SK-N-SH treated with all-trans-retinoic acid at 6 μM for 48 hours (cell line): Measurements from ENCODE around the gene CHI3L1.

ENCODE experiments used
- GLIS3 ChIP-seq: fragments of 250-450 bp; sonication (Bioruptor Pico); IDR thresholded peaks from 2 replicates; pipeline ENCODE4 v1.5.0; 2020; ENCODE audit warnings: mild to moderate bottlenecking, moderate library complexity
- ISL1 ChIP-seq: fragments of 250-450 bp; sonication (Bioruptor Pico); IDR thresholded peaks from 2 replicates; pipeline ENCODE4 v2.1.2; 2022; ENCODE audit warnings: mild to moderate bottlenecking, moderate library complexity
- RARB ChIP-seq: fragments of 250-450 bp; sonication (Bioruptor Pico); IDR thresholded peaks from 2 replicates; pipeline ENCODE4 v1.8.0; 2021; ENCODE audit warnings: mild to moderate bottlenecking, moderate library complexity
- TOX ChIP-seq: fragments of 250-450 bp; sonication (Bioruptor Pico); IDR thresholded peaks from 2 replicates; pipeline ENCODE4 v1.8.0; 2021; ENCODE audit warnings: mild to moderate bottlenecking, moderate library complexity, borderline replicate concordance
- ZFP30 ChIP-seq: fragments of 450-650 bp; formaldehyde crosslinking; IDR thresholded peaks from 2 replicates; pipeline ENCODE4 v1.5.0; 2022; ENCODE audit warnings: mild to moderate bottlenecking, moderate library complexity
- ZNF70 ChIP-seq: fragments of 450-650 bp; formaldehyde crosslinking; IDR thresholded peaks from 2 replicates; pipeline ENCODE4 v1.5.0; 2020; ENCODE audit warnings: mild to moderate bottlenecking, moderate library complexity
- ZNF8 ChIP-seq: fragments of 450-650 bp; formaldehyde crosslinking; IDR thresholded peaks from 2 replicates; pipeline ENCODE4 v1.5.0; 2020; ENCODE audit warnings: mild to moderate bottlenecking, moderate library complexity
- TF ChIP-seq, protein P1 (sequence below): fragments of 250-450 bp; sonication (Bioruptor Pico); IDR thresholded peaks from 2 replicates; pipeline ENCODE4 v1.8.0; 2020; ENCODE audit warnings: mild to moderate bottlenecking, moderate library complexity, borderline replicate concordance
- TF ChIP-seq, protein P2 (sequence below): fragments of 250-450 bp; sonication (Bioruptor Pico); IDR thresholded peaks from 2 replicates; pipeline ENCODE4 v1.5.1; 2020; ENCODE audit warnings: low read depth, mild to moderate bottlenecking, moderate library complexity

DNA sequence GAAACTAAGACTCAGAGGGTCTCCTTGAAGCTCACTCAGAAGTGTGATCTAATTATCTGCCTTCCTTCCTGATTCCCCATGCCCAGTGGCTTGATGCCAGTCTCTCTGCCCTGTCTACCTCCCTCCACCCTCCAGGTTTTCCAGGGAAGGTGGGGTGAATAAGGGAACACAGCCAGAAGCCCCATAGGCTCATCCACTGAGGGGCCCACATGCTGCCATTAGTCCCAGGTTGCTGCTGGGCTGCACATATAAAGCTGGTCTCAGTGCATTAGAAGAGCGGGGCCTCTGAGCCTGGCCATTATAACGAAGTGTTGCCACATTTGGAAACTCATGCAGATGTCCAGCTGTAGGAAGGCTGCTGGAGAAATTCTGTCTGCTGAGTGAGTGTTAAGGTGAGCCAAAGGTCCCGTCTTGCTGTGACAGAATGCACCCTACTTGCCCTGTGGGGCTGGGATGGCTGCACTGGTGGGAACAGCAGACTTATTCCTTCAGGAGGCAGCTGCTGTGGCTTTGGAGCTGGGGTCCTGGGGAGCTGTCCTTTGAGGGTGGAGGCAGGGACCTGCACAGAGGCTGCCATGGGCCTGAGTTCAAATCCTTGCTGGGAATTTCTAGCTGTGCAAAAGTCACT lies 56.0 kb downstream of the CHI3L1 start:
- TF ChIP-seq, protein P1, sequence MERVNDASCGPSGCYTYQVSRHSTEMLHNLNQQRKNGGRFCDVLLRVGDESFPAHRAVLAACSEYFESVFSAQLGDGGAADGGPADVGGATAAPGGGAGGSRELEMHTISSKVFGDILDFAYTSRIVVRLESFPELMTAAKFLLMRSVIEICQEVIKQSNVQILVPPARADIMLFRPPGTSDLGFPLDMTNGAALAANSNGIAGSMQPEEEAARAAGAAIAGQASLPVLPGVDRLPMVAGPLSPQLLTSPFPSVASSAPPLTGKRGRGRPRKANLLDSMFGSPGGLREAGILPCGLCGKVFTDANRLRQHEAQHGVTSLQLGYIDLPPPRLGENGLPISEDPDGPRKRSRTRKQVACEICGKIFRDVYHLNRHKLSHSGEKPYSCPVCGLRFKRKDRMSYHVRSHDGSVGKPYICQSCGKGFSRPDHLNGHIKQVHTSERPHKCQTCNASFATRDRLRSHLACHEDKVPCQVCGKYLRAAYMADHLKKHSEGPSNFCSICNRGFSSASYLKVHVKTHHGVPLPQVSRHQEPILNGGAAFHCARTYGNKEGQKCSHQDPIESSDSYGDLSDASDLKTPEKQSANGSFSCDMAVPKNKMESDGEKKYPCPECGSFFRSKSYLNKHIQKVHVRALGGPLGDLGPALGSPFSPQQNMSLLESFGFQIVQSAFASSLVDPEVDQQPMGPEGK, result no peak
- TF ChIP-seq ZNF8 (CRISPR knock-in tag) (no peak), GLIS3 (CRISPR knock-in tag) (no peak), ISL1 (CRISPR knock-in tag) (no peak), ZNF70 (CRISPR knock-in tag) (no peak), RARB (no peak), TOX (CRISPR knock-in tag) (no peak), ZFP30 (CRISPR knock-in tag) (no peak)
- TF ChIP-seq, protein P2, sequence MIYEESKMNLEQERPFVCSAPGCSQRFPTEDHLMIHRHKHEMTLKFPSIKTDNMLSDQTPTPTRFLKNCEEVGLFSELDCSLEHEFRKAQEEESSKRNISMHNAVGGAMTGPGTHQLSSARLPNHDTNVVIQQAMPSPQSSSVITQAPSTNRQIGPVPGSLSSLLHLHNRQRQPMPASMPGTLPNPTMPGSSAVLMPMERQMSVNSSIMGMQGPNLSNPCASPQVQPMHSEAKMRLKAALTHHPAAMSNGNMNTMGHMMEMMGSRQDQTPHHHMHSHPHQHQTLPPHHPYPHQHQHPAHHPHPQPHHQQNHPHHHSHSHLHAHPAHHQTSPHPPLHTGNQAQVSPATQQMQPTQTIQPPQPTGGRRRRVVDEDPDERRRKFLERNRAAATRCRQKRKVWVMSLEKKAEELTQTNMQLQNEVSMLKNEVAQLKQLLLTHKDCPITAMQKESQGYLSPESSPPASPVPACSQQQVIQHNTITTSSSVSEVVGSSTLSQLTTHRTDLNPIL (CRISPR knock-in tag), result no peak
